WTC11 (cell line): ENCODE results near the gene TIMM10B.

Source experiments
- CREB1 ChIP-seq: sonication (generic); formaldehyde crosslinking; IDR thresholded peaks from 2 replicates; pipeline ENCODE4 v1.8.0; 2023; ENCODE audit warnings: mild to moderate bottlenecking, missing genetic modification reagents
- TF ChIP-seq, protein P1 (sequence below): fragments of 250-450 bp; sonication (Bioruptor Pico); IDR thresholded peaks from 2 replicates; pipeline ENCODE4 v2.1.2; 2022; ENCODE audit warnings: mild to moderate bottlenecking, moderate library complexity
- TF ChIP-seq, protein P2 (sequence below): sonication (generic); formaldehyde crosslinking; IDR thresholded peaks from 2 replicates; pipeline ENCODE4 v1.8.1; 2023; ENCODE audit warnings: mild to moderate bottlenecking, missing genetic modification reagents, moderate library complexity

DNA sequence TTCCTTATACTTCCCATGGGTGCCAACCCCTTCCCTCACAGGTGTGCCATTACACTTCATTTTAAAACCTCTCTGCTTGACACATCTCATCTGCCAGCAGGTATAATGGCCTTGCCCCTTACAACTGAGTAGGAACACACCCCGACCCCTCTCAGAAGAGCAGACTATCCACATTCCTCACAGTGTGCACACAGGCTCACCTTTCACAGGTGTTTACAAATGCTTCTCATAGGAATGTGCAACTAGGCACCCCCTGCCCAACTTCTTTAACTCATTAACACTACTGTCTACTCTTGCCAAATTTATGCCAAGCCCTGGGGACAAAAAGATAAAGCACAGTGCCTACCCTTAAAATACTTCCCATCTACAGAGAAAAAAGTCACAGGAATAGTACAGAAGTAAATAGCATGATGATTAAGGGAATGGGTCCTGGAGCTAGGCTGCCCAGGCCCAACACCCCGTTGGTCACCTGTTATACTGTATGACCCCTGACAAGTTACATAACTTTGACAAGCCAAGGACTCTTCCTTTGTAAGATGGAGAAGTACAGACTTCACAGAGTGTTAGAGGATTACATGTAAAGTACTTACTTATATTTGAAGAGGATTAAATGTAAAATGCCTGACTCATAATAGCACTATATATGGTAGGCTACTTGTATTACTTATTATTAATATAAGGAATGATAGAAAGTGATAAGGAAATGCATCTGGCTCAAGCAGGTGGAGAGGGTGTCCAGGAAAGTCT lies 22.8 kb upstream of the TIMM10B start:
- TF ChIP-seq, protein P1, sequence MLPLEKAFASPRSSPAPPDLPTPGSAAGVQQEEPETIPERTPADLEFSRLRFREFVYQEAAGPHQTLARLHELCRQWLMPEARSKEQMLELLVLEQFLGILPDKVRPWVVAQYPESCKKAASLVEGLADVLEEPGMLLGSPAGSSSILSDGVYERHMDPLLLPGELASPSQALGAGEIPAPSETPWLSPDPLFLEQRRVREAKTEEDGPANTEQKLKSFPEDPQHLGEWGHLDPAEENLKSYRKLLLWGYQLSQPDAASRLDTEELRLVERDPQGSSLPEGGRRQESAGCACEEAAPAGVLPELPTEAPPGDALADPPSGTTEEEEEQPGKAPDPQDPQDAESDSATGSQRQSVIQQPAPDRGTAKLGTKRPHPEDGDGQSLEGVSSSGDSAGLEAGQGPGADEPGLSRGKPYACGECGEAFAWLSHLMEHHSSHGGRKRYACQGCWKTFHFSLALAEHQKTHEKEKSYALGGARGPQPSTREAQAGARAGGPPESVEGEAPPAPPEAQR, result no peak
- TF ChIP-seq, protein P2, sequence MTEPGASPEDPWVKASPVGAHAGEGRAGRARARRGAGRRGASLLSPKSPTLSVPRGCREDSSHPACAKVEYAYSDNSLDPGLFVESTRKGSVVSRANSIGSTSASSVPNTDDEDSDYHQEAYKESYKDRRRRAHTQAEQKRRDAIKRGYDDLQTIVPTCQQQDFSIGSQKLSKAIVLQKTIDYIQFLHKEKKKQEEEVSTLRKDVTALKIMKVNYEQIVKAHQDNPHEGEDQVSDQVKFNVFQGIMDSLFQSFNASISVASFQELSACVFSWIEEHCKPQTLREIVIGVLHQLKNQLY (CRISPR knock-in tag), result no peak
- no peak for TF ChIP-seq CREB1
